CD4-positive, alpha-beta T cell (primary cell): ENCODE measurements around the gene GTPBP1. TPM values are rescaled to one million over a fixed set of nuclear protein-coding genes. Genes with fewer than 3 reads are reported as not detected.

Experiments
- ATAC-seq: fragments of 200-7000 bp; cut with Tn5 transposase; one replicate; pipeline ENCODE4 v1.10.0; 2022; ENCODE audit warnings: mild to moderate bottlenecking; ENCODE audit not compliant: poor library complexity
- CTCF ChIA-PET: fragments of 350-600 bp; sonication (Branson Sonifier 250); formaldehyde crosslinking; loops from one replicate; lab custom pipeline; 2021; ENCODE audit warnings: antibody characterized with exemption, inconsistent platforms; lab: Charles Lee
- POLR2A ChIA-PET: fragments of 350-600 bp; sonication (Branson Sonifier 250); formaldehyde crosslinking; loops from one replicate; lab custom pipeline; 2021; ENCODE audit warnings: antibody characterized with exemption, inconsistent platforms; lab: Charles Lee
- DNase-seq, 14 experiments: peaks; one replicate each; pipeline ENCODE4 v3.0.0-alpha.2; 2013 to 2020; ENCODE audit warnings: mixed read lengths in 2 of 14
- H3K27ac ChIP-seq, 2 donors: one replicate each; pipeline versions ENCODE4 v1.5.1 to v1.7.0; 2013; ENCODE audit warnings: low read length in 2 of 2, low read depth in 1 of 2, mild to moderate bottlenecking in 1 of 2
- H3K27me3 ChIP-seq, 2 experiments: 1 replicate in 1 of 2; 2 replicates in 1 of 2; pipeline versions ENCODE4 v1.6.1 to v1.7.0; 2013; ENCODE audit warnings: low read length in 2 of 2, control low read depth in 1 of 2, mild to moderate bottlenecking in 1 of 2, moderate library complexity in 1 of 2; ENCODE audit not compliant: insufficient read depth in 2 of 2, control insufficient read depth in 1 of 2
- H3K36me3 ChIP-seq: one replicate; pipeline ENCODE4 v1.6.1; 2013; ENCODE audit warnings: low read length, control low read depth; ENCODE audit not compliant: insufficient read depth
- H3K4me1 ChIP-seq: one replicate; pipeline ENCODE4 v1.6.1; 2013; ENCODE audit warnings: low read length, control low read depth; ENCODE audit not compliant: insufficient read depth
- H3K4me3 ChIP-seq: one replicate; pipeline ENCODE4 v1.5.1; 2013; ENCODE audit warnings: mild to moderate bottlenecking, low read length, moderate library complexity
- H3K9me3 ChIP-seq, 2 experiments: 1 replicate in 1 of 2; 2 replicates in 1 of 2; pipeline versions ENCODE4 v1.6.1 to v1.7.0; 2013; ENCODE audit warnings: low read length in 2 of 2, mild to moderate bottlenecking in 2 of 2, control low read depth in 1 of 2, moderate library complexity in 1 of 2; ENCODE audit not compliant: control insufficient read depth in 1 of 2, insufficient read depth in 1 of 2
- H3K27ac Mint-ChIP-seq: one replicate; pipeline ENCODE4 v1.8.0; 2020; ENCODE audit warnings: mixed read lengths
- H3K27me3 Mint-ChIP-seq: one replicate; pipeline ENCODE4 v1.8.0; 2021; ENCODE audit warnings: mixed read lengths
- H3K36me3 Mint-ChIP-seq: one replicate; pipeline ENCODE4 v1.8.0; 2021; ENCODE audit warnings: low read depth, mixed read lengths
- H3K4me1 Mint-ChIP-seq: one replicate; pipeline ENCODE4 v1.8.0; 2021; ENCODE audit warnings: low read depth, mixed read lengths
- H3K4me3 Mint-ChIP-seq: one replicate; pipeline ENCODE4 v1.8.0; 2020; ENCODE audit warnings: mild to moderate bottlenecking, mixed read lengths
- H3K9me3 Mint-ChIP-seq: one replicate; pipeline ENCODE4 v1.8.0; 2020; ENCODE audit warnings: mixed read lengths
- CTCF ChIP-seq: fragments of 200-600 bp; IDR thresholded peaks from one replicate; pipeline ENCODE4 v1.8.0; 2022; ENCODE audit warnings: antibody characterized with exemption, mild to moderate bottlenecking
- intact Hi-C, 2 experiments: fragments of 100-400 bp; cut with DNase I in 1 of 2; cut with micrococcal nuclease in 1 of 2; formaldehyde crosslinking; loops; one replicate each; pipeline versions ENCODE4 v1.15.1 to v1.9.0; 2023 to 2025; cut with DNase I, micrococcal nuclease
- total RNA-seq, 174 experiments: library from RNA in 2 of 174; stranded (reverse) in 2 of 174; gene quantifications; one replicate each; pipeline ENCODE4 v1.2.3 and lab custom pipeline; 2021 to 2026

The GTPBP1 gene
- total RNA-seq, 2 experiments from 2014 or later: 263 to 272 TPM

GRCh38 chr22:38744981-38745380 is 39.2 kb downstream of the GTPBP1 start:
- no peaks in the 10 kb centered on the region for H3K9me3 Mint-ChIP-seq
- Histone ChIP-seq H3K9me3 (no peaks in the 10 kb centered on the region), H3K36me3 (peaks cover 100% of the 10 kb centered on the region), H3K27ac (peak overlapping the region in 1 of 2 donors; percentile 3), H3K4me3 (no peak overlapping the region), H3K4me1 (peaks cover 77% of the 10 kb centered on the region), H3K27me3 (no peaks in the 10 kb centered on the region)
- H3K4me1 Mint-ChIP-seq: peaks cover 45% of the 10 kb centered on the region
- peaks cover 98% of the 10 kb centered on the region for H3K36me3 Mint-ChIP-seq
- CTCF ChIA-PET: interaction anchor here (0.7 kb wide), 1 partner anchor 21 kb away, joined by 3 read pairs; no protein-coding TSS in a partner anchor
- H3K4me3 Mint-ChIP-seq: peak overlapping the region; percentile 63
- H3K27me3 Mint-ChIP-seq: no peaks in the 10 kb centered on the region
- peak overlapping the region; percentile 84 for H3K27ac Mint-ChIP-seq
- intact Hi-C loops: no loop called here
- DNase-seq: no peak
- TF ChIP-seq CTCF: no peak
- no peak for ATAC-seq
- POLR2A ChIA-PET: interaction anchor here (0.7 to 25.2 kb wide), 4 partner anchors 10 to 21 kb away, joined by 3 to 752 read pairs (median 21); no protein-coding TSS in a partner anchor

GRCh38 chr22:38745676-38746460 is 40.1 kb downstream of the GTPBP1 start:
- TF ChIP-seq CTCF: no peak
- ATAC-seq (no peak), DNase-seq (no peak)
- H3K9me3 Mint-ChIP-seq: no peaks in the 10 kb centered on the region
- POLR2A ChIA-PET: interaction anchor here (0.7 to 25.2 kb wide), 7 partner anchors 9 to 40 kb away, joined by 3 to 752 read pairs (median 9); partner anchors contain the start of genes GTPBP1 and SUN2
- H3K36me3 ChIP-seq: peaks cover 100% of the 10 kb centered on the region
- CTCF ChIA-PET: interaction anchor here (0.7 to 2.4 kb wide), 2 partner anchors 13 to 20 kb away, joined by 3 to 6 read pairs; no protein-coding TSS in a partner anchor
- H3K4me1 Mint-ChIP-seq: peaks cover 47% of the 10 kb centered on the region
- H3K4me3 Mint-ChIP-seq: no peak overlapping the region
- H3K4me3 ChIP-seq: no peak overlapping the region
- peak overlapping the region in 1 of 2 donors; percentile 50 for H3K27ac ChIP-seq
- intact Hi-C loops: no loop called here
- peak overlapping the region; percentile 84 for H3K27ac Mint-ChIP-seq
- peaks cover 98% of the 10 kb centered on the region for H3K36me3 Mint-ChIP-seq
- peaks cover 77% of the 10 kb centered on the region for H3K4me1 ChIP-seq
- H3K27me3 Mint-ChIP-seq: no peaks in the 10 kb centered on the region
- no peaks in the 10 kb centered on the region for H3K9me3 ChIP-seq
- H3K27me3 ChIP-seq: no peaks in the 10 kb centered on the region

DNA sequence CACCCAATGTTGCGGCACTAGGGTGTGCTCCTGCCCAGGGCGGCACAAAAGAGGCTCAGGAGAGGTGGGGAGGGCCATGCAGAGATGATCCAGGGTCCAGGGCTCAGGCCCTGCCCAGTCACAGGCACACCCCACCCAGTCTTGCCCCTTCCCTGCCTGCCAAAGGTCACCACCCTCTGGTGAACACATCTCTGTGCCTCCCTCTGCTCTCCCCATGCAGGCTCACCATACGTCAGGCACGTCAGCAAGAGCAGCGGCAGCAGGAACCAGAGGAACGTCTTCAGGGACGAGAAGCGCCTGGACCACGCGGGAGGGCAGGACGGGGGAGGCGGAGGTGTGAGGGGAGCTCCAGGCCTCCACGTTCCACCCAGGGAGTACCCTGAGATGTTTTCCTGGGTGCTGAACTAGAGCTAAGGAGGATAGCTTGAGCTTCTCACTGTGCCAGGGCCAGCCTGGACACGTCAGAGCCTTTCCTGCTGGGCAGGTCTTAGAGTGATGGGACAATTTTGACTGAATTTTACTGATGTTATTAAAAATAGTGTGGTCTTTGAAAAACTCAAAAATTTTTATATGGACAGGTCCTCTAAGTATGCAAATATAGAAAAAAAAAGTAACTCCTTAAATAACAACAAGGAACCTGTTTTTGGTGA is 42.9 kb downstream of the GTPBP1 start:
- no peak overlapping the region for H3K4me3 ChIP-seq
- Mint-ChIP-seq H3K4me1 (peaks cover 62% of the 10 kb centered on the region), H3K36me3 (peaks cover 98% of the 10 kb centered on the region), H3K9me3 (no peaks in the 10 kb centered on the region), H3K4me3 (peak overlapping the region; percentile 34), H3K27ac (peak overlapping the region; percentile 99), H3K27me3 (no peaks in the 10 kb centered on the region)
- POLR2A ChIA-PET: interaction anchor here (0.9 to 25.2 kb wide), 5 partner anchors 8 to 50 kb away, joined by 3 to 752 read pairs (median 9); no protein-coding TSS in a partner anchor
- DNase-seq (no peak), ATAC-seq (no peak)
- H3K9me3 ChIP-seq: no peaks in the 10 kb centered on the region
- no peak for TF ChIP-seq CTCF
- CTCF ChIA-PET: interaction anchor here (1.5 kb wide), 2 partner anchors 18 to 44 kb away, joined by 4 read pairs; no protein-coding TSS in a partner anchor
- H3K4me1 ChIP-seq: peaks cover 79% of the 10 kb centered on the region
- peak overlapping the region; percentile 67 to 81 for H3K27ac ChIP-seq
- H3K27me3 ChIP-seq: no peaks in the 10 kb centered on the region
- peaks cover 97% of the 10 kb centered on the region for H3K36me3 ChIP-seq
- intact Hi-C loops: loop anchor here in 1 of 2 experiments (2.0 kb wide), 1 partner anchor 14 kb away; no protein-coding TSS in a partner anchor
